Measurements from ENCODE around the gene PKNOX2.

- TF ChIP-seq, protein P1, sequence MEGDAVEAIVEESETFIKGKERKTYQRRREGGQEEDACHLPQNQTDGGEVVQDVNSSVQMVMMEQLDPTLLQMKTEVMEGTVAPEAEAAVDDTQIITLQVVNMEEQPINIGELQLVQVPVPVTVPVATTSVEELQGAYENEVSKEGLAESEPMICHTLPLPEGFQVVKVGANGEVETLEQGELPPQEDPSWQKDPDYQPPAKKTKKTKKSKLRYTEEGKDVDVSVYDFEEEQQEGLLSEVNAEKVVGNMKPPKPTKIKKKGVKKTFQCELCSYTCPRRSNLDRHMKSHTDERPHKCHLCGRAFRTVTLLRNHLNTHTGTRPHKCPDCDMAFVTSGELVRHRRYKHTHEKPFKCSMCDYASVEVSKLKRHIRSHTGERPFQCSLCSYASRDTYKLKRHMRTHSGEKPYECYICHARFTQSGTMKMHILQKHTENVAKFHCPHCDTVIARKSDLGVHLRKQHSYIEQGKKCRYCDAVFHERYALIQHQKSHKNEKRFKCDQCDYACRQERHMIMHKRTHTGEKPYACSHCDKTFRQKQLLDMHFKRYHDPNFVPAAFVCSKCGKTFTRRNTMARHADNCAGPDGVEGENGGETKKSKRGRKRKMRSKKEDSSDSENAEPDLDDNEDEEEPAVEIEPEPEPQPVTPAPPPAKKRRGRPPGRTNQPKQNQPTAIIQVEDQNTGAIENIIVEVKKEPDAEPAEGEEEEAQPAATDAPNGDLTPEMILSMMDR (IDR thresholded peaks at IDR 0.05) = no peak
- no peak for TF ChIP-seq EP300 (IDR thresholded peaks at IDR 0.05)
- no peak for TF ChIP-seq POLR2A (IDR thresholded peaks at IDR 0.05)
These were observed 86.6 kb downstream of the PKNOX2 start for GRCh38 chr11:125251214-125251545.

Data from ovary (tissue), 3 donors.